ENCODE data around the gene MCF2L2.

Gene MCF2L2

GRCh38 chr3:183266454-183266853 lies 162.0 kb downstream of the MCF2L2 start:
- DNase-seq (ENCODE audit: extremely low spot score), result no peak
- CTCF ChIA-PET, result no interaction called here
- POLR2A ChIA-PET, result no interaction called here
- TF ChIP-seq TARDBP (IDR thresholded peaks at IDR 0.05) (no peak), ARNT (IDR thresholded peaks at IDR 0.05) (no peak), HDGF (IDR thresholded peaks at IDR 0.05; ENCODE audit: borderline replicate concordance) (no peak), NFRKB (IDR thresholded peaks at IDR 0.05) (no peak), L3MBTL2 (conservative IDR thresholded peaks at IDR 0.05) (no peak), SP1 (IDR thresholded peaks at IDR 0.05) (no peak), ELF4 (IDR thresholded peaks at IDR 0.05) (no peak), SUZ12 (IDR thresholded peaks at IDR 0.05) (no peak), PKNOX1 (IDR thresholded peaks at IDR 0.05) (no peak), FOXK2 (IDR thresholded peaks at IDR 0.05) (no peak), FOXM1 (IDR thresholded peaks at IDR 0.05; ENCODE audit: borderline replicate concordance) (no peak)

- ChIA-PET POLR2A (no interaction called here), CTCF (interaction anchor here (1.0 kb wide), 1 partner anchor 80 kb away, joined by 3 read pairs; no protein-coding TSS in a partner anchor)
- TF ChIP-seq TARDBP (IDR thresholded peaks at IDR 0.05), result no peak
- no peak for TF ChIP-seq HDGF (IDR thresholded peaks at IDR 0.05; ENCODE audit: borderline replicate concordance)
- TF ChIP-seq BHLHE40 (IDR thresholded peaks at IDR 0.05; ENCODE audit: borderline replicate concordance), result no peak
- TF ChIP-seq ZNF384 (IDR thresholded peaks at IDR 0.05), result no peak
- TF ChIP-seq ELF4 (IDR thresholded peaks at IDR 0.05), result no peak
- TF ChIP-seq FOXM1 (IDR thresholded peaks at IDR 0.05; ENCODE audit: borderline replicate concordance), result no peak
- no peak for TF ChIP-seq LEF1 (IDR thresholded peaks at IDR 0.05; ENCODE audit: borderline replicate concordance)
- no peak for DNase-seq (ENCODE audit: extremely low spot score)
These were observed 162.5 kb downstream of the MCF2L2 start for GRCh38 chr3:183265834-183266417.

- POLR2A ChIA-PET, result no interaction called here
- no peak for DNase-seq (ENCODE audit: extremely low spot score)
- CTCF ChIA-PET, result interaction anchor here (1.0 kb wide), 1 partner anchor 79 kb away, joined by 3 read pairs; no protein-coding TSS in a partner anchor
- TF ChIP-seq CTBP1 (IDR thresholded peaks at IDR 0.05; ENCODE audit: borderline replicate concordance) (no peak), L3MBTL2 (conservative IDR thresholded peaks at IDR 0.05) (no peak), NFRKB (IDR thresholded peaks at IDR 0.05) (no peak), ELF4 (IDR thresholded peaks at IDR 0.05) (no peak), TARDBP (IDR thresholded peaks at IDR 0.05) (no peak), FOXM1 (IDR thresholded peaks at IDR 0.05; ENCODE audit: borderline replicate concordance) (no peak), LEF1 (IDR thresholded peaks at IDR 0.05; ENCODE audit: borderline replicate concordance) (no peak), SP1 (IDR thresholded peaks at IDR 0.05) (no peak), ZNF384 (IDR thresholded peaks at IDR 0.05) (no peak), BHLHE40 (IDR thresholded peaks at IDR 0.05; ENCODE audit: borderline replicate concordance) (no peak), SUZ12 (IDR thresholded peaks at IDR 0.05) (no peak), FOXK2 (IDR thresholded peaks at IDR 0.05) (no peak), HDGF (IDR thresholded peaks at IDR 0.05; ENCODE audit: borderline replicate concordance) (no peak), PKNOX1 (IDR thresholded peaks at IDR 0.05) (no peak), FOXA1 (IDR thresholded peaks at IDR 0.05) (no peak), ARNT (IDR thresholded peaks at IDR 0.05) (no peak)
These were observed 163.2 kb downstream of the MCF2L2 start for GRCh38 chr3:183265157-183265642.

- CTCF ChIA-PET, result no interaction called here
- POLR2A ChIA-PET, result no interaction called here
- TF ChIP-seq LEF1 (IDR thresholded peaks at IDR 0.05; ENCODE audit: borderline replicate concordance) (no peak), ELF4 (IDR thresholded peaks at IDR 0.05) (no peak), L3MBTL2 (conservative IDR thresholded peaks at IDR 0.05) (no peak), HDGF (IDR thresholded peaks at IDR 0.05; ENCODE audit: borderline replicate concordance) (no peak), ARNT (IDR thresholded peaks at IDR 0.05) (no peak), ZNF384 (IDR thresholded peaks at IDR 0.05) (no peak), FOXK2 (IDR thresholded peaks at IDR 0.05) (no peak), NFRKB (IDR thresholded peaks at IDR 0.05) (no peak)
- no peak for DNase-seq (ENCODE audit: extremely low spot score)
These were observed 164.2 kb downstream of the MCF2L2 start for GRCh38 chr3:183264268-183264667.

- TF ChIP-seq TARDBP (IDR thresholded peaks at IDR 0.05), result no peak
- no peak for TF ChIP-seq LEF1 (IDR thresholded peaks at IDR 0.05; ENCODE audit: borderline replicate concordance)
- no peak for TF ChIP-seq FOXA1 (IDR thresholded peaks at IDR 0.05)
- no peak for TF ChIP-seq ZNF384 (IDR thresholded peaks at IDR 0.05)
- TF ChIP-seq CTBP1 (IDR thresholded peaks at IDR 0.05; ENCODE audit: borderline replicate concordance), result no peak
- TF ChIP-seq L3MBTL2 (conservative IDR thresholded peaks at IDR 0.05), result no peak
- no peak for TF ChIP-seq FOXM1 (IDR thresholded peaks at IDR 0.05; ENCODE audit: borderline replicate concordance)
- no peak for TF ChIP-seq NFRKB (IDR thresholded peaks at IDR 0.05)
- no peak for TF ChIP-seq ELF4 (IDR thresholded peaks at IDR 0.05)
- no peak for TF ChIP-seq FOXK2 (IDR thresholded peaks at IDR 0.05)
- no peak for TF ChIP-seq HDGF (IDR thresholded peaks at IDR 0.05; ENCODE audit: borderline replicate concordance)
- TF ChIP-seq SP1 (IDR thresholded peaks at IDR 0.05), result no peak
- no peak for TF ChIP-seq BHLHE40 (IDR thresholded peaks at IDR 0.05; ENCODE audit: borderline replicate concordance)
- CTCF ChIA-PET, result no interaction called here
- DNase-seq (ENCODE audit: extremely low spot score), result no peak
- POLR2A ChIA-PET, result no interaction called here
These were observed 165.5 kb downstream of the MCF2L2 start for GRCh38 chr3:183262875-183263378.

GRCh38 chr3:183261151-183261724 lies 167.2 kb downstream of the MCF2L2 start:
- no peak for DNase-seq (ENCODE audit: extremely low spot score)
- CTCF ChIA-PET, result no interaction called here
- POLR2A ChIA-PET, result no interaction called here
- no peak for TF ChIP-seq HDGF (IDR thresholded peaks at IDR 0.05; ENCODE audit: borderline replicate concordance)
- TF ChIP-seq ZNF384 (IDR thresholded peaks at IDR 0.05), result no peak
- no peak for TF ChIP-seq BHLHE40 (IDR thresholded peaks at IDR 0.05; ENCODE audit: borderline replicate concordance)
- no peak for TF ChIP-seq FOXA1 (IDR thresholded peaks at IDR 0.05)
- TF ChIP-seq SP1 (IDR thresholded peaks at IDR 0.05), result no peak
- TF ChIP-seq LEF1 (IDR thresholded peaks at IDR 0.05; ENCODE audit: borderline replicate concordance), result no peak
- TF ChIP-seq TARDBP (IDR thresholded peaks at IDR 0.05), result no peak
- no peak for TF ChIP-seq ELF4 (IDR thresholded peaks at IDR 0.05)
- TF ChIP-seq L3MBTL2 (conservative IDR thresholded peaks at IDR 0.05), result no peak
- TF ChIP-seq SUZ12 (IDR thresholded peaks at IDR 0.05), result no peak

Measured in HEK293T (cell line).